Choroid plexus epithelial cell (primary cell): Measurements from ENCODE around the gene CDH13.

ENCODE experiments used
- DNase-seq: peaks from one replicate; pipeline ENCODE4 v3.0.0-alpha.2; 2010; ENCODE audit warnings: low read depth
- H3K4me3 ChIP-seq: 2 replicates; pipeline ENCODE4 v1.5.1; 2011; ENCODE audit warnings: low read depth, mild to moderate bottlenecking, control low read depth, low read length, moderate library complexity
- TF ChIP-seq, protein P1 (sequence below): conservative IDR thresholded peaks from 2 replicates; pipeline ENCODE4 v1.5.1; 2011; ENCODE audit warnings: low read depth, mild to moderate bottlenecking, control low read depth, inconsistent platforms, low read length, moderate library complexity

The CDH13 gene

DNA sequence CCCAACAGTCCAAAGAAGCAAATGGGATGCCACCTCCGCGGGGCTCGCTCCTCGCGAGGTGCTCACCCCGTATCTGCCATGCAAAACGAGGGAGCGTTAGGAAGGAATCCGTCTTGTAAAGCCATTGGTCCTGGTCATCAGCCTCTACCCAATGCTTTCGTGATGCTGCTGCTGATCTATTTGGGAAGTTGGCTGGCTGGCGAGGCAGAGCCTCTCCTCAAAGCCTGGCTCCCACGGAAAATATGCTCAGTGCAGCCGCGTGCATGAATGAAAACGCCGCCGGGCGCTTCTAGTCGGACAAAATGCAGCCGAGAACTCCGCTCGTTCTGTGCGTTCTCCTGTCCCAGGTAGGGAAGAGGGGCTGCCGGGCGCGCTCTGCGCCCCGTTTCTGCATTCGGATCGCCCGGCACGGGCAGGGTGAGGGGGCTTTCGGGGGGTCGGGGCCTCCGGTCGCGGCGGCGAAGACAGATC is at the start of gene CDH13:
TSS of gene CDH13 (plus strand) at position 179 of the 471 bp plus-strand sequence.
- peak within 1 kb of the TSS; percentile 73 for H3K4me3 ChIP-seq

DNA sequence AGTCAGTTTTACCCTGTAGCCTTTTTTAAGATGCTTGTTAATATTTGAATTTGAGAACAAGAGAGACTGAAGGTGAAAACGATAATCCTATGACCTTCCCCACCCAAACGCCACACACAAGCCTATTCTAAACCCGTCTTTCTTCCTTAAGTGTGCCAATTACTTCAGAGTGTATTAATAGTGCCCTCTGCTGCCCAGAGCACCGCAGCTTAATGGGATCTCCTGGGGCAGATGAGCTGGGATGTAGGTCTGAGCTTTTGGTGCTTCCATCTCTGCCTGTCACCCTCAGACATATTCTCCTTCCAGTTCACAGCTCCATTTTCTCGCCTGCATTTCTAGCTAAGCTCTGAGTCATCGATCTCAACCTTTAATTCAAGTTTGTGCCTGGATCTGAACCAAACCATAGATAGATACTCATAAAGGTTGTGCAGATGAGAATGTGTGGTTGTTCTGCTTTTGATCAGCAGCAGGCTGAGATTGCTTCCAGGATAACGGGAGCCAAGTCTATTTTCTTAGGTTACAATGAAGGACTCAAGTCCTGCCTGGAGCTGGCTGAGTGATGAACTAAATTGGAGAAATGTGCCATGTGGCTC is 46.4 kb upstream of the CDH13 start:
- DNase-seq, result peak; percentile 13
- H3K4me3 ChIP-seq, result no peak overlapping the region
- TF ChIP-seq, protein P1, sequence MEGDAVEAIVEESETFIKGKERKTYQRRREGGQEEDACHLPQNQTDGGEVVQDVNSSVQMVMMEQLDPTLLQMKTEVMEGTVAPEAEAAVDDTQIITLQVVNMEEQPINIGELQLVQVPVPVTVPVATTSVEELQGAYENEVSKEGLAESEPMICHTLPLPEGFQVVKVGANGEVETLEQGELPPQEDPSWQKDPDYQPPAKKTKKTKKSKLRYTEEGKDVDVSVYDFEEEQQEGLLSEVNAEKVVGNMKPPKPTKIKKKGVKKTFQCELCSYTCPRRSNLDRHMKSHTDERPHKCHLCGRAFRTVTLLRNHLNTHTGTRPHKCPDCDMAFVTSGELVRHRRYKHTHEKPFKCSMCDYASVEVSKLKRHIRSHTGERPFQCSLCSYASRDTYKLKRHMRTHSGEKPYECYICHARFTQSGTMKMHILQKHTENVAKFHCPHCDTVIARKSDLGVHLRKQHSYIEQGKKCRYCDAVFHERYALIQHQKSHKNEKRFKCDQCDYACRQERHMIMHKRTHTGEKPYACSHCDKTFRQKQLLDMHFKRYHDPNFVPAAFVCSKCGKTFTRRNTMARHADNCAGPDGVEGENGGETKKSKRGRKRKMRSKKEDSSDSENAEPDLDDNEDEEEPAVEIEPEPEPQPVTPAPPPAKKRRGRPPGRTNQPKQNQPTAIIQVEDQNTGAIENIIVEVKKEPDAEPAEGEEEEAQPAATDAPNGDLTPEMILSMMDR, result peak; percentile 45

More for the DNA sequence above, at the start of gene CDH13:
- peak; percentile 71 for DNase-seq
- TF ChIP-seq, protein P1, result no peak

DNA sequence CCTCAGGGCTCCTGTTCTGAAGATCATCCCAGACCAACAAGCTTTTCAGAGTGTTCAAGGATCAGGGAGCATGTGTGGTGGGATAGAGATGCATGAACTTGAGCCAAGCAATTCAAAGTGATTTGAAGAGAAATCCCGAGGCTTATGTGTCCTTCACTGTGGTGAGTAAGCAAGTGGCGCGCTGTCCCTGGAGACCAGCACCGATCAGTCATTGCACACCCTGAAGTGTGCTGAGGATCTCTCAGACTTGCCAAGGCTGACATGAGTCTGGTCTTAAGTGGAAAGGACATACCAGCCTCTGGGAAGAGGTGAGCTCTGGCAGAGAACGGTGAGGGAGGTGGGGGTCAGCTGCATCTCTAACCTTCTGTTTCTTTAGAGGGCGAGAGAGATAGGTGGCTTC is 43.8 kb upstream of the CDH13 start:
- H3K4me3 ChIP-seq, result no peak overlapping the region
- no peak for DNase-seq
- TF ChIP-seq, protein P1, result no peak

DNA sequence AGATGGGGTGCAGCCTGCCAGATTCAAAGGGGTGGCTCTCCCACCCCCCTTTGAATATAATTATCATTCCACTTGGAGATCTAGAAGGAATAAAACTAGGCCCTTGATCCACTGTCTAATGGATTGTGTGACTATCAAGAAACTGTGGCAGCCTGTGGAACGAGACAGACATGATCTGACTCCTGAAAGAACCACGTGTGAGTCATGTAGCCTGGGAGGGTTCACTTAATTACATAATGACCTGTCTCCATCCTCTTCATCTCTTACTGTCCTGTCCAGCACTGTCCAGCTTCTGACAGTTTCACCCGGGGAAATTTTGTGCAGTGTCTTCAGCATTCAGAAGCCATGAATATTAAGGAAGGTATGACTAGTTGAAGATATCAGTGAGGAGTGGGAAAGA is 43.3 kb upstream of the CDH13 start:
- peak; percentile 3 for DNase-seq
- TF ChIP-seq, protein P1, result no peak
- no peak overlapping the region for H3K4me3 ChIP-seq

DNA sequence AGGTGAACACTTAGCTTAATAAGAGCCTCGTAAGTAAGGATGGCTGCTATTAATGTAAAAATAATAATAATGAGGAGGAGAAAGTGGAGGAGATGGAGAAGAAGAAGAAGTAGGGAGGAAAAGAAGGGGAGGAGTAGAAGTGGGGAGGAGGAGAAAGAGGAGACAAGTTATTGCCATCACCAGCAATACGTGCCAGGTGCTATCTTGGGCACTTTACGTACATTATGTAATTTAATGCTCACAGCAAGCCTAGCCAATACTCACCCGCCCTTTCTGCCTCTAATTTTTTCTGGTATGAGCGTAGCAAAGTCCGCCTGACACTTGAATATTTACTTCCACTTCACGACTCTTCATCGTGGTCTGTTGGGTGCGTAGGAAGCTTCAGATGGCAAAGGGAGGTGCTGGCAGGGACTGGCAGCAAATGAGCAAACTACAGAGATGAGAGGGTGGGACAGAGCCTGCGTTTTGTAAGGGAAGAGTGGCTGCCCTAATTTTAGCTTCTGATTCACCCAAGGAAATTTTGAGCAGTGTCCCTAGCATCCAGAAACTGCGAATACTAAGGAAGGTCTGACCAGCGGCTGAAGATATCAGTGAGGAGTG is 42.1 kb upstream of the CDH13 start:
- TF ChIP-seq, protein P1, result no peak
- no peak for DNase-seq
- H3K4me3 ChIP-seq, result no peak overlapping the region

DNA sequence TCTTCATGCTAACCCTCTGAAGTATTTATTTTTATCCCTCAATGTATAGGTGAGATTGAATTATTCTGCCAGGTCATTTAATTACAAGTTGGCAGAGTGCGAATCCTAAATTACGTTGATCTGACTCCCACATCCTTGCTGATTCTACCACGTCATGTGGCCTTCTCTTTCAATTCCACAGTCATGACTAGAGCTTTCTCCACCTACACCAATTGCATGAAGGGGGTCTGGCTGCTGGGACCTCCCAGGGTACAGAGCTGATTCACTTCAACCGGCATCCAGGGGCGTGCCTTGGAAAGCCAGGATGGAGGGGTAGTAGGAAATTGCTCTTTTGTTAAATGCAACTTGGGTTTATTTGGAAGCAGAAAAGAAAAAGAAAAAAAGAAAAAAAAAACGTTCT is 41.1 kb upstream of the CDH13 start:
- DNase-seq, result peak; percentile 68
- TF ChIP-seq, protein P1, result no peak
- H3K4me3 ChIP-seq, result no peak overlapping the region

DNA sequence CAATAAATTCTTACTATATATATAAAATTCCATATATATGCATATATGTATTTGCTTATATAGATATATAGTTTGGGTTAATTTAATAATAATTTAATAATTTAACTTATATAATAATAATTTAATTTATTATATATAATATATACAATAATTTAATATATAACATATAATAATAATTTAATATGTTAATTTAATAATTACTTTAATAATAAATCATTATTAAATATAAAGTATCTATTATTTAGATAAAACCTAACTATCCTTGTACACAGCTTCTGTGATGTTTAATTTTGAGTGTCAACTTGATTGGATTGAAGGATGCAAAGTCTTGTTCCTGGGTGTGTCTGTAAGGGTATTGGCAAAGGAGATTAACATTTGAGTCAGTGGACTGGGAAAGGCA is 40.6 kb upstream of the CDH13 start:
- H3K4me3 ChIP-seq, result no peak overlapping the region
- TF ChIP-seq, protein P1, result no peak
- no peak for DNase-seq
